IMR-90 (cell line): ENCODE data around the gene OR10G2. TPM values are rescaled to one million over a fixed set of nuclear protein-coding genes. Genes with fewer than 3 reads are reported as not detected.

ENCODE experiments used
- ATAC-seq: fragments of 200-7000 bp; cut with Tn5 transposase; 2 replicates; pipeline ENCODE4 v1.9.1; 2020; ENCODE audit warnings: low read depth, mild to moderate bottlenecking, moderate library complexity
- BruUV-seq: library from RNA; stranded (reverse); fragments of 400-500 nt; replicated peaks from 2 replicates; lab custom pipeline; 2021; lab: Mats Ljungman, UMichigan
- CTCF ChIA-PET: fragments of 300-600 bp; formaldehyde crosslinking; extraction: SDS; loops from one replicate; lab custom pipeline; 2021; ENCODE audit warnings: antibody characterized with exemption; lab: Yijun Ruan, JAX
- POLR2A ChIA-PET: fragments of 300-600 bp; sonication (Branson Sonifier 250); formaldehyde crosslinking; loops from one replicate; lab custom pipeline; 2022; ENCODE audit warnings: antibody characterized with exemption; ENCODE audit not compliant: unreplicated experiment; lab: Charles Lee
- DNase-seq: peaks from one replicate; pipeline ENCODE4 v3.0.0; 2013
- H2AFZ ChIP-seq: replicated peaks from 2 replicates; pipeline ENCODE3; 2013; ENCODE audit warnings: low read length, mild to moderate bottlenecking; ENCODE audit not compliant: poor library complexity
- H2AK5ac ChIP-seq: 2 replicates; pipeline ENCODE4 v1.6.1; 2013; ENCODE audit warnings: low read depth, low read length, inconsistent platforms
- H2AK9ac ChIP-seq: replicated peaks from 2 replicates; pipeline ENCODE3; 2013; ENCODE audit warnings: mild to moderate bottlenecking, low read depth, low read length, moderate library complexity; ENCODE audit not compliant: poor library complexity
- H2BK120ac ChIP-seq: 2 replicates; pipeline ENCODE4 v1.6.1; 2013; ENCODE audit warnings: low read depth, low read length, inconsistent platforms
- H2BK15ac ChIP-seq: 3 replicates; pipeline ENCODE4 v1.6.1; 2013; ENCODE audit warnings: low read depth, low read length, inconsistent platforms
- H2BK20ac ChIP-seq: 2 replicates; pipeline ENCODE4 v1.6.1; 2013; ENCODE audit warnings: low read depth, mild to moderate bottlenecking, inconsistent platforms, low read length, moderate library complexity
- H2BK5ac ChIP-seq: 2 replicates; pipeline ENCODE4 v1.6.1; 2013; ENCODE audit warnings: mild to moderate bottlenecking, low read depth, low read length, inconsistent platforms; ENCODE audit not compliant: poor library complexity, severe bottlenecking
- H3K14ac ChIP-seq: replicated peaks from 2 replicates; pipeline ENCODE4 v1.6.1; 2013; ENCODE audit warnings: low read depth, low read length, inconsistent platforms
- H3K18ac ChIP-seq: 2 replicates; pipeline ENCODE4 v1.6.1; 2013; ENCODE audit warnings: low read depth, low read length, control low read depth
- H3K23ac ChIP-seq: 2 replicates; pipeline ENCODE4 v1.6.1; 2013; ENCODE audit warnings: low read depth, low read length, inconsistent platforms
- H3K27ac ChIP-seq: 2 replicates; pipeline ENCODE4 v1.5.1; 2013; ENCODE audit warnings: mild to moderate bottlenecking, control low read depth, low read length; ENCODE audit not compliant: insufficient read depth
- H3K27me3 ChIP-seq: 2 replicates; pipeline ENCODE4 v1.6.1; 2013; ENCODE audit warnings: low read length; ENCODE audit not compliant: control insufficient read depth, insufficient read depth
- H3K36me3 ChIP-seq: 2 replicates; pipeline ENCODE4 v1.6.1; 2013; ENCODE audit warnings: low read length, mixed read lengths; ENCODE audit not compliant: control insufficient read depth, insufficient read depth
- H3K4ac ChIP-seq: 2 replicates; pipeline ENCODE4 v1.6.1; 2013; ENCODE audit warnings: low read depth, low read length, inconsistent platforms
- H3K4me1 ChIP-seq: 2 replicates; pipeline ENCODE4 v1.6.1; 2013; ENCODE audit warnings: low read length, mixed read lengths; ENCODE audit not compliant: control insufficient read depth, insufficient read depth
- H3K4me2 ChIP-seq: 2 replicates; pipeline ENCODE4 v1.6.1; 2013; ENCODE audit warnings: low read depth, mild to moderate bottlenecking, control low read depth, low read length, moderate library complexity
- H3K4me3 ChIP-seq: 2 replicates; pipeline ENCODE4 v1.5.1; 2013; ENCODE audit warnings: low read depth, mild to moderate bottlenecking, control low read depth, low read length, moderate library complexity; ENCODE audit not compliant: insufficient read depth
- H3K56ac ChIP-seq: 2 replicates; pipeline ENCODE4 v1.6.1; 2013; ENCODE audit warnings: low read length, inconsistent platforms; ENCODE audit not compliant: insufficient read depth; ENCODE audit errors: extremely low read depth
- H3K79me1 ChIP-seq, 2 experiments: 2 replicates each; pipeline ENCODE4 v1.6.1; 2013; ENCODE audit warnings: low read length in 2 of 2, inconsistent platforms in 1 of 2, low read depth in 1 of 2
- H3K9ac ChIP-seq: 2 replicates; pipeline ENCODE4 v1.6.1; 2013; ENCODE audit warnings: low read depth, low read length, control low read depth
- H3K9me1 ChIP-seq: 2 replicates; pipeline ENCODE4 v1.6.1; 2013; ENCODE audit warnings: low read length, inconsistent platforms; ENCODE audit not compliant: insufficient read depth
- H3K9me3 ChIP-seq: 2 replicates; pipeline ENCODE4 v1.6.1; 2013; ENCODE audit warnings: low read length; ENCODE audit not compliant: control insufficient read depth, insufficient read depth
- H4K20me1 ChIP-seq: 2 replicates; pipeline ENCODE4 v1.6.1; 2013; ENCODE audit warnings: low read length, inconsistent platforms; ENCODE audit not compliant: insufficient read depth
- H4K5ac ChIP-seq: 2 replicates; pipeline ENCODE4 v1.6.1; 2013; ENCODE audit warnings: mild to moderate bottlenecking, low read depth, low read length, control low read depth
- H4K8ac ChIP-seq, 2 experiments: 2 replicates each; pipeline ENCODE4 v1.6.1; 2013; ENCODE audit warnings: low read depth in 2 of 2, low read length in 2 of 2, control low read depth in 1 of 2, inconsistent platforms in 1 of 2
- H4K91ac ChIP-seq: 2 replicates; pipeline ENCODE4 v1.6.1; 2013; ENCODE audit warnings: low read depth, low read length, inconsistent platforms; ENCODE audit not compliant: insufficient read depth
- BHLHE40 ChIP-seq: fragments of 150-350 bp; IDR thresholded peaks from 2 replicates; pipeline ENCODE4 v1.6.1; 2016; ENCODE audit warnings: mild to moderate bottlenecking, low read depth, low read length
- CEBPB ChIP-seq: IDR thresholded peaks from 2 replicates; pipeline ENCODE4 v1.6.1; 2012; ENCODE audit warnings: low read depth, low read length, improper control_type of control experiment
- CHD1 ChIP-seq: IDR thresholded peaks from 2 replicates; pipeline ENCODE4 v1.6.1; 2012; ENCODE audit warnings: low read depth, low read length, improper control_type of control experiment
- CTCF ChIP-seq: conservative IDR thresholded peaks from 2 replicates; pipeline ENCODE4 v1.5.1; 2012; ENCODE audit warnings: mild to moderate bottlenecking, low read depth, low read length, improper control_type of control experiment
- ELK1 ChIP-seq: fragments of 150-350 bp; IDR thresholded peaks from 2 replicates; pipeline ENCODE4 v1.6.1; 2016; ENCODE audit warnings: low read depth, mild to moderate bottlenecking, low read length, moderate library complexity, borderline replicate concordance
- FOS ChIP-seq: fragments of 150-350 bp; IDR thresholded peaks from 2 replicates; pipeline ENCODE4 v1.6.1; 2016; ENCODE audit warnings: low read depth, low read length
- MAFK ChIP-seq: IDR thresholded peaks from 2 replicates; pipeline ENCODE4 v1.6.1; 2012; ENCODE audit warnings: low read depth, low read length, improper control_type of control experiment
- MAZ ChIP-seq: IDR thresholded peaks from 2 replicates; pipeline ENCODE4 v1.6.1; 2012; ENCODE audit warnings: low read depth, mild to moderate bottlenecking, low read length, improper control_type of control experiment, moderate library complexity, borderline replicate concordance
- MXI1 ChIP-seq: IDR thresholded peaks from 2 replicates; pipeline ENCODE4 v1.6.1; 2012; ENCODE audit warnings: low read depth, mild to moderate bottlenecking, low read length, moderate library complexity, borderline replicate concordance
- NFE2L2 ChIP-seq: fragments of 150-350 bp; IDR thresholded peaks from 2 replicates; pipeline ENCODE4 v1.6.1; 2016; ENCODE audit warnings: low read depth, mild to moderate bottlenecking, low read length
- POLR2A ChIP-seq: IDR thresholded peaks from 2 replicates; pipeline ENCODE4 v1.6.1; 2012; ENCODE audit warnings: mild to moderate bottlenecking, low read depth, low read length
- RAD21 ChIP-seq: IDR thresholded peaks from 2 replicates; pipeline ENCODE4 v1.6.1; 2012; ENCODE audit warnings: low read length, improper control_type of control experiment
- RCOR1 ChIP-seq: IDR thresholded peaks from 2 replicates; pipeline ENCODE4 v1.6.1; 2012; ENCODE audit warnings: mild to moderate bottlenecking, low read length, improper control_type of control experiment; ENCODE audit not compliant: insufficient replicate concordance
- RFX5 ChIP-seq: IDR thresholded peaks from 2 replicates; pipeline ENCODE4 v1.8.0; 2012; ENCODE audit warnings: low read depth, mild to moderate bottlenecking, low read length, moderate library complexity
- SMC3 ChIP-seq: fragments of 150-350 bp; IDR thresholded peaks from 2 replicates; pipeline ENCODE4 v1.6.1; 2016; ENCODE audit warnings: low read depth, mild to moderate bottlenecking, antibody characterized with exemption, low read length, moderate library complexity
- USF2 ChIP-seq: fragments of 150-350 bp; IDR thresholded peaks from 2 replicates; pipeline ENCODE4 v1.6.1; 2017; ENCODE audit warnings: mild to moderate bottlenecking, antibody characterized with exemption, low read length, low read depth
- WGBS, 2 experiments: methylation state at CpG; one replicate each; pipeline versions ENCODE4 v1.1.5 to v1.1.7; 2013; ENCODE audit warnings: missing lambda C conversion rate in 2 of 2; ENCODE audit not compliant: insufficient read length in 1 of 2; ENCODE audit errors: extremely low coverage in 2 of 2; 5-methylcytosine and 5-hydroxymethylcytosine counted together
- dilution Hi-C: fragments of 300-500 bp; cut with HindIII; formaldehyde crosslinking; loops from one replicate; pipeline ENCODE4 v1.14.3; 2018; ENCODE audit warnings: low sequenced_read_pairs; ENCODE audit not compliant: unreplicated experiment
- in situ Hi-C: fragments of 300-500 bp; cut with MboI; formaldehyde crosslinking; loops from 3 replicates; pipeline ENCODE4 v1.14.3; 2019; ENCODE audit warnings: low sequenced_read_pairs, inconsistent platforms, mixed read lengths
- intact Hi-C: fragments of 100-400 bp; cut with micrococcal nuclease; formaldehyde crosslinking; loops from 2 replicates; pipeline ENCODE4 v1.10.0; 2022
- polyA plus RNA-seq, 3 experiments: library from polyadenylated mRNA; depleted of rRNA; stranded (reverse); fragments of >200 nt; gene quantifications; 2 replicates each; pipeline ENCODE4 v1.2.3, GENCODE V29; 2012; ENCODE audit warnings: low replicate concordance in 1 of 3
- total RNA-seq: library from RNA; depleted of rRNA; stranded (reverse); fragments of >200 nt; gene quantifications from 2 replicates; pipeline ENCODE4 v1.2.3, GENCODE V29; 2012

The OR10G2 gene
- total and polyA plus RNA-seq, 2 of the 4 experiments (the other 2 are of a cell fraction) = not detected

GRCh38 chr14:21612324-21612723 lies 22.4 kb downstream of the OR10G2 start:
- Histone ChIP-seq H3K9me1 (no peaks in the 10 kb centered on the region), H3K9ac (no peak overlapping the region), H3K56ac (no peak overlapping the region), H3K23ac (no peak overlapping the region), H3K18ac (no peak overlapping the region), H3K14ac (no peak overlapping the region), H3K4me1 (no peaks in the 10 kb centered on the region), H2BK20ac (no peak overlapping the region), H3K36me3 (no peaks in the 10 kb centered on the region), H3K27ac (no peak overlapping the region), H2AFZ (no peak overlapping the region), H3K9me3 (no peaks in the 10 kb centered on the region), H3K4me3 (no peak overlapping the region), H2AK5ac (no peak overlapping the region), H3K27me3 (no peaks in the 10 kb centered on the region; the same call in 1 of the 2 replicates), H3K79me1 (no peaks in the 10 kb centered on the region), H4K5ac (no peak overlapping the region), H2BK5ac (no peak overlapping the region), H4K20me1 (no peaks in the 10 kb centered on the region), H4K91ac (no peak overlapping the region), H2AK9ac (no peak overlapping the region), H2BK120ac (no peak overlapping the region), H3K4ac (no peak overlapping the region), H2BK15ac (no peak overlapping the region), H4K8ac (no peak overlapping the region), H3K4me2 (no peak overlapping the region)
- in situ Hi-C loops = no loop called here
- intact Hi-C loops = no loop called here
- no TSS peak for BruUV-seq
- dilution Hi-C loops = no loop called here
- TF ChIP-seq ELK1 (no peak), CEBPB (no peak), USF2 (no peak), CTCF (no peak), MXI1 (no peak), SMC3 (no peak), BHLHE40 (no peak), FOS (no peak), MAFK (no peak), POLR2A (no peak), RFX5 (no peak), NFE2L2 (no peak), MAZ (no peak), RAD21 (no peak), RCOR1 (no peak), CHD1 (no peak)
- CTCF ChIA-PET = no interaction called here
- DNase-seq (no peak), ATAC-seq (no peak)
- POLR2A ChIA-PET = no interaction called here
- no CpG with 5 or more reads among the region's 6 CpGs for WGBS, 2 experiments
